HepG2 (cell line): ENCODE results near the gene NKAIN2. TPM values are rescaled to one million over a fixed set of nuclear protein-coding genes. Genes with fewer than 3 reads are reported as not detected.

ENCODE experiments used
- ATAC-seq: fragments of 200-7000 bp; cut with Tn5 transposase; 3 replicates; pipeline ENCODE4 v1.9.1; 2020; ENCODE audit warnings: mild to moderate bottlenecking, moderate library complexity
- BruUV-seq: library from RNA; stranded (reverse); fragments of 400-500 nt; replicated peaks from 2 replicates; lab custom pipeline; 2021; lab: Mats Ljungman, UMichigan
- CTCF ChIA-PET: fragments of 300-600 bp; formaldehyde crosslinking; extraction: SDS; loops from one replicate; lab custom pipeline; 2021; ENCODE audit warnings: low total read pairs, inconsistent platforms, low intra/inter-chr PET ratio; lab: Yijun Ruan, JAX
- POLR2A ChIA-PET: fragments of 350-600 bp; sonication (Branson Sonifier 250); formaldehyde crosslinking; loops from one replicate; lab custom pipeline; 2020; ENCODE audit warnings: antibody characterized with exemption, inconsistent platforms; lab: Yijun Ruan, JAX
- DNase-seq: peaks from one replicate; pipeline ENCODE4 v3.0.0-alpha.2; 2015; ENCODE audit warnings: low spot score
- FAIRE-seq: peaks from 3 replicates; lab custom pipeline; 2011; peaks lifted over from hg19 to GRCh38; lab: Jason Lieb, UNC
- H2AFZ ChIP-seq: one replicate; pipeline ENCODE4 v1.6.1; 2011; ENCODE audit warnings: low read length, inconsistent platforms
- H3K27ac ChIP-seq: fragments of 300-600 bp; 3 replicates; pipeline ENCODE4 v1.8.0; 2011; ENCODE audit warnings: mixed run types, mild to moderate bottlenecking, mixed read lengths, low read length, inconsistent platforms; ENCODE audit not compliant: insufficient read depth; ENCODE audit errors: extremely low read length
- H3K27me3 ChIP-seq, 2 experiments: fragments of 200-600 bp in 1 of 2; 2 replicates in 1 of 2; 3 replicates in 1 of 2; pipeline versions ENCODE4 v1.6.0 to v1.8.0; 2011; ENCODE audit warnings: low read length in 2 of 2, mild to moderate bottlenecking in 2 of 2, moderate library complexity in 2 of 2, inconsistent platforms in 1 of 2; ENCODE audit not compliant: insufficient read depth in 2 of 2, control insufficient read depth in 1 of 2
- H3K36me3 ChIP-seq, 2 experiments: fragments of 200-600 bp in 1 of 2; replicated peaks in 1 of 2; 2 replicates in 1 of 2; 3 replicates in 1 of 2; pipeline versions ENCODE4 v1.5.1 to v1.8.0; 2011; ENCODE audit warnings: low read length in 2 of 2, inconsistent platforms in 1 of 2; ENCODE audit not compliant: insufficient read depth in 2 of 2, control insufficient read depth in 1 of 2
- H3K4me1 ChIP-seq: 2 replicates; pipeline ENCODE4 v1.5.1; 2012; ENCODE audit warnings: low read length, inconsistent platforms; ENCODE audit not compliant: insufficient read depth
- H3K4me2 ChIP-seq: 2 replicates; pipeline ENCODE4 v1.6.0; 2011; ENCODE audit warnings: low read depth, low read length, inconsistent platforms
- H3K4me3 ChIP-seq, 3 experiments: fragments of 200-600 bp in 1 of 3; sonication (generic), shearing (Covaris generic) in 1 of 3; replicated peaks in 1 of 3; 2 replicates each; pipeline ENCODE4 v1.5.1; 2011 to 2016; ENCODE audit warnings: low read length in 3 of 3, inconsistent platforms in 2 of 3, low read depth in 2 of 3, mild to moderate bottlenecking in 2 of 3, control low read depth in 1 of 3, mixed read lengths in 1 of 3; ENCODE audit not compliant: insufficient read depth in 1 of 3
- H3K79me2 ChIP-seq: one replicate; pipeline ENCODE4 v1.6.1; 2011; ENCODE audit warnings: low read length, inconsistent platforms; ENCODE audit not compliant: insufficient read depth
- H3K9ac ChIP-seq: 2 replicates; pipeline ENCODE4 v1.6.0; 2011; ENCODE audit warnings: mild to moderate bottlenecking, low read depth, low read length, inconsistent platforms; ENCODE audit not compliant: insufficient read depth
- H3K9me3 ChIP-seq: 2 replicates; pipeline ENCODE4 v1.5.1; 2012; ENCODE audit warnings: mild to moderate bottlenecking, low read length
- H4K20me1 ChIP-seq: 2 replicates; pipeline ENCODE4 v1.6.0; 2011; ENCODE audit warnings: inconsistent platforms, mild to moderate bottlenecking, low read length, moderate library complexity; ENCODE audit not compliant: insufficient read depth
- DBP ChIP-seq: sonication (generic); formaldehyde crosslinking; IDR thresholded peaks from 2 replicates; pipeline ENCODE4 v1.4.0; 2020; ENCODE audit warnings: missing genetic modification reagents; ENCODE audit errors: not compliant biosample characterization
- DMAP1 ChIP-seq: IDR thresholded peaks from 2 replicates; pipeline ENCODE4 v1.6.1; 2016
- EEA1 ChIP-seq: sonication (generic); formaldehyde crosslinking; IDR thresholded peaks from 2 replicates; pipeline ENCODE4 v1.5.1; 2020; ENCODE audit warnings: mild to moderate bottlenecking, missing genetic modification reagents, borderline replicate concordance
- EED ChIP-seq: sonication (generic); formaldehyde crosslinking; IDR thresholded peaks from 2 replicates; pipeline ENCODE4 v1.5.0; 2020; ENCODE audit warnings: mild to moderate bottlenecking, missing genetic modification reagents
- HDAC6 ChIP-seq: fragments of 200-600 bp; sonication (generic); IDR thresholded peaks from 2 replicates; pipeline ENCODE4 v1.7.0; 2017; ENCODE audit warnings: mild to moderate bottlenecking, antibody characterized with exemption, low read length, low read depth
- KAT2B ChIP-seq: fragments of 150-350 bp; IDR thresholded peaks from 2 replicates; pipeline ENCODE4 v1.6.1; 2014; ENCODE audit warnings: low read depth, low read length, borderline replicate concordance
- NFKBIZ ChIP-seq: IDR thresholded peaks from 2 replicates; pipeline ENCODE4 v1.6.1; 2018; ENCODE audit warnings: missing genetic modification reagents, missing compliant biosample characterization
- STAG1 ChIP-seq: sonication (generic); formaldehyde crosslinking; IDR thresholded peaks from 2 replicates; pipeline ENCODE4 v1.4.0; 2020; ENCODE audit warnings: missing genetic modification reagents
- ZBTB33 ChIP-seq: sonication (generic); formaldehyde crosslinking; IDR thresholded peaks from 2 replicates; pipeline ENCODE4 v1.4.0; 2020; ENCODE audit warnings: missing genetic modification reagents
- ZNF138 ChIP-seq: sonication (generic); formaldehyde crosslinking; IDR thresholded peaks from 2 replicates; pipeline ENCODE4 v1.5.0; 2020; ENCODE audit warnings: mild to moderate bottlenecking, low read depth, missing genetic modification reagents
- ZNF335 ChIP-seq: sonication (generic); formaldehyde crosslinking; IDR thresholded peaks from 2 replicates; pipeline ENCODE4 v1.4.0; 2020; ENCODE audit warnings: missing genetic modification reagents
- ZNF430 ChIP-seq: sonication (generic); formaldehyde crosslinking; IDR thresholded peaks from 2 replicates; pipeline ENCODE4 v1.9.0; 2021; ENCODE audit warnings: mild to moderate bottlenecking, missing genetic modification reagents
- ZNF605 ChIP-seq: sonication (generic); formaldehyde crosslinking; IDR thresholded peaks from 2 replicates; pipeline ENCODE4 v1.8.0; 2022; ENCODE audit warnings: mild to moderate bottlenecking, missing genetic modification reagents
- ZNF672 ChIP-seq: sonication (generic); formaldehyde crosslinking; IDR thresholded peaks from 2 replicates; pipeline ENCODE4 v1.8.1; 2022; ENCODE audit warnings: missing genetic modification reagents
- ZNF749 ChIP-seq: sonication (generic); formaldehyde crosslinking; IDR thresholded peaks from 2 replicates; pipeline ENCODE4 v1.8.0; 2022; ENCODE audit warnings: mild to moderate bottlenecking, missing genetic modification reagents, moderate library complexity, borderline replicate concordance
- ZNF775 ChIP-seq: sonication (generic); formaldehyde crosslinking; IDR thresholded peaks from 2 replicates; pipeline ENCODE4 v1.4.0; 2020; ENCODE audit warnings: missing genetic modification reagents, mild to moderate bottlenecking, moderate library complexity, borderline replicate concordance
- ZNF777 ChIP-seq: sonication (generic); formaldehyde crosslinking; IDR thresholded peaks from 2 replicates; pipeline ENCODE4 v1.4.0; 2020; ENCODE audit warnings: missing genetic modification reagents
- ZXDC ChIP-seq: sonication (generic); formaldehyde crosslinking; IDR thresholded peaks from 2 replicates; pipeline ENCODE4 v1.5.0; 2020; ENCODE audit warnings: mild to moderate bottlenecking, missing genetic modification reagents
- WGBS: methylation state at CpG from one replicate; pipeline ENCODE4 v1.1.6; 2017; ENCODE audit warnings: low lambda C conversion rate; 5-methylcytosine and 5-hydroxymethylcytosine counted together
- in situ Hi-C: cut with HindIII; loops from 2 replicates; pipeline ENCODE4 v1.10.0; 2017; ENCODE audit warnings: low pct_unique_long_range_greater_than_20kb; ENCODE audit not compliant: extremely low pct_ligation_motif_present
- intact Hi-C: fragments of 100-400 bp; cut with micrococcal nuclease; formaldehyde crosslinking; loops from one replicate; pipeline ENCODE4 v1.10.0; 2022; ENCODE audit not compliant: unreplicated experiment
- polyA plus RNA-seq, 8 experiments: library from polyadenylated mRNA; depleted of rRNA in 3 of 8; stranded (reverse) in 7 of 8; unstranded in 1 of 8; fragments of >200 nt; fragmentation: Illumina TruSeq in 4 of 8; extraction: Trizol in 4 of 8; gene quantifications; 2 replicates each; pipeline versions ENCODE4 v1.2.1 to v1.2.3, GENCODE V29; 2011 to 2016; ENCODE audit warnings: low read depth in 4 of 8, missing spikeins in 1 of 8, mixed read lengths in 1 of 8; ENCODE audit not compliant: insufficient read depth in 1 of 8
- total RNA-seq, 5 experiments: library from RNA; depleted of rRNA; stranded (reverse); fragments of >200 nt; fragmentation: Illumina TruSeq; extraction: Trizol; gene quantifications; 2 replicates each; pipeline ENCODE4 v1.2.3, GENCODE V29; 2016; ENCODE audit warnings: low read depth in 1 of 5
- TF ChIP-seq, protein P1 (sequence below): sonication (generic); formaldehyde crosslinking; IDR thresholded peaks from 2 replicates; pipeline ENCODE4 v1.5.0; 2020; ENCODE audit warnings: missing genetic modification reagents, mild to moderate bottlenecking, borderline replicate concordance

NKAIN2 gene
- total and polyA plus RNA-seq, 2 of the 13 experiments (the other 11 are each of a cell fraction or from before 2014, with no cell fraction given) = not detected

GRCh38 chr6:124823240-124824111 is 1019.8 kb downstream of the NKAIN2 start:
- BruUV-seq = no TSS peak
- no peak overlapping the region for H3K4me3 ChIP-seq
- CTCF ChIA-PET = no interaction called here
- H3K9me3 ChIP-seq = no peaks in the 10 kb centered on the region
- in situ Hi-C loops = no loop called here
- POLR2A ChIA-PET = no interaction called here
- H4K20me1 ChIP-seq = no peaks in the 10 kb centered on the region
- FAIRE-seq = no peak
- H3K4me2 ChIP-seq = no peak overlapping the region
- peaks cover 0 to 4% of the 10 kb centered on the region in 2 experiments; a peak in 1 of 5 replicates for H3K27me3 ChIP-seq
- TF ChIP-seq ZNF335 (CRISPR knock-in tag) = no peak
- no peak for TF ChIP-seq KAT2B
- TF ChIP-seq EED (CRISPR knock-in tag) = no peak
- no peak for TF ChIP-seq ZNF749
- no peak for TF ChIP-seq DBP (CRISPR knock-in tag)
- no peak for TF ChIP-seq ZNF777 (CRISPR knock-in tag)
- no peak for TF ChIP-seq EEA1 (CRISPR knock-in tag)
- no peak for TF ChIP-seq DMAP1 (CRISPR knock-in tag)
- TF ChIP-seq ZBTB33 (CRISPR knock-in tag) = no peak
- TF ChIP-seq, protein P1, sequence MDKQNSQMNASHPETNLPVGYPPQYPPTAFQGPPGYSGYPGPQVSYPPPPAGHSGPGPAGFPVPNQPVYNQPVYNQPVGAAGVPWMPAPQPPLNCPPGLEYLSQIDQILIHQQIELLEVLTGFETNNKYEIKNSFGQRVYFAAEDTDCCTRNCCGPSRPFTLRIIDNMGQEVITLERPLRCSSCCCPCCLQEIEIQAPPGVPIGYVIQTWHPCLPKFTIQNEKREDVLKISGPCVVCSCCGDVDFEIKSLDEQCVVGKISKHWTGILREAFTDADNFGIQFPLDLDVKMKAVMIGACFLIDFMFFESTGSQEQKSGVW (CRISPR knock-in tag) = no peak
- no peak for TF ChIP-seq HDAC6
- no peak for TF ChIP-seq NFKBIZ
- no peak for TF ChIP-seq ZNF605 (CRISPR knock-in tag)
- no peak for TF ChIP-seq ZNF672 (CRISPR knock-in tag)
- no peak for TF ChIP-seq ZXDC (CRISPR knock-in tag)
- no peak for TF ChIP-seq STAG1
- no peak for TF ChIP-seq ZNF775 (CRISPR knock-in tag)
- TF ChIP-seq ZNF430 (CRISPR knock-in tag) = no peak
- no peak for TF ChIP-seq ZNF138 (CRISPR knock-in tag)
- H3K9ac ChIP-seq = no peak overlapping the region
- H3K36me3 ChIP-seq = no peaks in the 10 kb centered on the region
- intact Hi-C loops = no loop called here
- H2AFZ ChIP-seq = no peak overlapping the region
- no peak overlapping the region for H3K27ac ChIP-seq
- WGBS = 16% methylated on average over 14 of the region's 14 CpGs
- H3K4me1 ChIP-seq = no peaks in the 10 kb centered on the region
- peak; percentile 36; the same call in 1 of the 3 replicates for ATAC-seq
- DNase-seq = peak; percentile 3
- H3K79me2 ChIP-seq = no peaks in the 10 kb centered on the region
